Measurements from ENCODE around the gene ITGBL1.

- TF ChIP-seq POLR2A (IDR thresholded peaks at IDR 0.05), result no peak
- TF ChIP-seq CTCF (IDR thresholded peaks at IDR 0.05), result no peak
Measured at GRCh38 chr13:101698400-101698799, 245.9 kb downstream of the ITGBL1 start.
